HPDE6-E6E7 (cell line): ENCODE data around the gene RAPSN.

Experiments
- DNase-seq: peaks from one replicate; pipeline ENCODE4 v3.0.0; 2011; ENCODE audit warnings: missing footprints; ENCODE audit errors: extremely low spot score

RAPSN gene

DNA sequence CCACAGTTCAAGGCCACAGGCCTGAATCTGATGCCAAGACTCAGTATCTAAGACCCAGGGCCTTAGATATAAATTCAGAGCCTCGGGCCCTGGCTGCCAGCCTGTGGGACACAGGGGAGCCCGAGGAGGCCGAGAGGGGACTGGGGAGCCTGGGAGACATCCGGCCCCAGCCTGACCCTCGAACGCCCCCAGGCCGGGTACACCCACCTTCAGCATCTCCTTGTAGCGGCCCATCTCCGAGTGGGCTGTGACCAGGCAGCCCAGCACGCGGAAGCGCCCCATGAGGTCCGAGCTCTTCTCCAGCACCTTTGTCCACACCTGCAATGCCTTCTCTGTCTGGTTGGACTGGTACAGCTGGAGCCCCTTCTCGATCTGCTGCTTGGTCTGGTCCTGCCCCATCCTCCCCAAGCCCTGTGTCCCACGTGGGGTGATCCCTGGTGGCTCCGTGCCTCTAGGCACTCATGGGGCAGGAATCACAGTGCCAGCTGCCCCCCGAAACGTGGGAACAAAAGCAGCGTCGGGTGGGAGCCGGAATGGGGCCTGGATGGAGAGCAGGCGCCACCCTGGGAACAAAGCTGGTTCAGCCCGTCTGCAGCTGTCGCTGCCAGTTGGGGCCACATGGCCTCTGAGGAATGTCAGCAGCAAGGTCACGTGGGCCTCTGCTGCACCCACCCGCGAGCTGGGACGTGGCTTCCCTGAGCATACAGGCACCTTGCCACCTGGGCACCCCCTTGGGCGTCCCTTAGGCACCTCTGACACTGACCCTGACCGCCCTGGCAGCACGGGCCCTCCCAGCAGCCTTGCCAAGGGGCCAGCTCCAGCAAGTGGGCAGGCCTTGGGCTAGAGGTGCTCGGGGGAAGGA, at the start of gene RAPSN:
Gene RAPSN, minus strand, starts transcription at position 571 of the 862 bp plus-strand sequence. Its CDS starts 172 bp downstream, at position 399.
- DNase-seq, result no peak

DNA sequence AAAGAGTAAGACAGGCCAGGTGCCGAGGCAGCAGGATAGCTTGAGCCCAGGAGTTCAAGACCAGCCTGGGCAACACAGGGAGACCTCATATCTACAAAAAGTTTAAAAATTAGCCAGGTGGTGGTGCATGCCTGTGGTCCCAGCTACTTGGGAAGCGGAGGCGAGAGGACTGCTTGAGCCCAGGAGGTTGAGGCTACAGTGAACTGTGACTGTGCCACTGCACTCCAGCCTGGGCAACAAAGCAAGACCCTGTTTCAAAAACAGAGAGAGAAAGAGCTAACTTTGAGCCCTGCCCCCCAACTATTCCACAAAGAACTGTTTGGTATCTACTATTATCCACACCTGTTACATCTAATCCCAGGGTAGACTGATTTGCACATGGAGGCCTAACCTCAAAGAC, 49.2 kb upstream of the RAPSN start:
- DNase-seq, result no peak

DNA sequence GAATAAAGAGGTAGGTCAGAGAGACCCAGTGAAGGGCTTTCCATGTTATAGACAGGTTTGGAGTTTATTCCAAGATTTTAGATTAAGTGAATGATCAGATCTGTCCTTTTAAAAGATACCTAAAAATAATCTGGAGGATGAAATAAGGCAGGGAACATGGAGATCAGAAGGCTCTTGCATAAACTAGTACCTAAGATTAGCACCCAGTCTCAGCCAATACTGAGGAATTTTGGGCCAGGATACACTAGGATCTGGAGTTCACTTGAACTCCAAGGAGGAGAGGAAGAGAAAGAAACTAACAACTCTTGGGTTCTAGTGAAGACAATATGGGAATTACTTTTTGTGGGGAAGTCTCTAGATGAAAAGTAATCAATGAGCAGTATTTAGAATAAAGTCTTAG, 47.9 kb upstream of the RAPSN start:
- DNase-seq, result no peak

DNA sequence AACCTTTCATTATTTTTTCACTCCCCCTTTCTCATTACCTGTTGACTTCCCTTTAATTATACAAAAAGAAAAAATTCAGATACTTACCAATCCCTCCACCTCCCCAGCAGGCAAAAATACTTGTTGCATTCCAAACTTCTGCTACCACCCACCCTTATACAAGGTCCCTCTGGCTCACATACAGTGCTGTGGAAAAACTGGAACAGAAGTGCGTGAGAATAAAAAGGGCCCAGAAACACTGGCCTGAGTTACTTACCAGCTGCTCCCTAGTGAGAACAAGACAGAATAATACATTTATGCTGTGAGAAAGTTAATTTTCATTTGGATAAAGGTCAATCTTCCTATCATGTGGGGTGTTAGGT, 46.9 kb upstream of the RAPSN start:
- no peak for DNase-seq

DNA sequence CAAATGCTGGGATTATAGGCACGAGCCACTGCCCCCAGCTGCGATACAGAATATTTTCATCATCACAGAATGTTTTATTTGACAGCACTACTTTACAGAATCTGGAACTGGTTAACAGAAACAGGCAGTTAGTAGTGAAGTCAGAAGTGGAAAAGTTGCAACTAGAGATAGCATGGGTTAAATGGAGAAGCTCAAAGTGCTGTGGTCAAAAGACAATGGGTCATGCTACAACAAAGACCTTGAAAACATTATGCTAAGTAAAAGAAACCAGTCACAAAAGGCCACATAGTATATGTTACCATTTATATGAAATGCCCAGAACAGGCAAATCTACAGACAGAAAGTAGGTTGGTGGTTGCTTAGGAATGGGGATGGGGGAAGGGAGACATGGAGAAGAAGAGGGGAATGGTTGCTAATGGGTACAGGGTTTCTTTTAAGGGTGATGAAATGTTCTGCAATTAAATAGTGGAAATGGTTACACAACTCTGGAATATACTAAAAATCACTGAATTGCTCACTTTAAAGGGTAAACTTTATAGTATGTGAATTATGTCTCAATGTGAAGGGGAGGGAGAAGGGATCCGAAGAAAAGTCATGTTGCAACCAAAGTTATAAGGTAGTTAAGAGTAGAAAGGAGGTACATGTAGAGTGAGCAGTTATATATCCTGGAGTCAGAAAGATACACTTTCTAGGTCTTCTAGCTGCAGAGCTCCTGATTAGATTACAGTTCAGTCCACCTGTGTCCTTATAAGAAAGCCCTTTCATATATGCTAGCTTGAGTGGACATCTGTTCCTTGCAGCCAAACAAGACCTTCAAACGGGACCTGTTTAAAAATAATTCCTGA, 46.3 kb upstream of the RAPSN start:
- DNase-seq, result no peak

DNA sequence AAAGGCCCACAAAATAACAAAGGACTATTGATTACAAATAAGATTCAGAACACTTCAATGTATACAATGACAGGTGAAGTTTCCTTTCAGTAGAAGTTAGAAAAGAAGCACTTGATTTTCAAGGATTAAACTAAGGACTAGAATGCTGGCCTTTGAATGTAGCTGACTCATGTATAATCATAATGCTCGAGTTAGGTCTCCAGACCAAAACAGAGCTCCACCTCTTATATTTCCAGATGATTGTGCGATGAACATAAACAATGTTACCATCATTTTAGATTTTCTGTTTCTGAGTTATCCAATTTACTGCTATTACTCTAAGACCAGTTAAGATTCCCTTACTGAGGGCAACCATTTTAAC, 40.4 kb upstream of the RAPSN start:
- no peak for DNase-seq

DNA sequence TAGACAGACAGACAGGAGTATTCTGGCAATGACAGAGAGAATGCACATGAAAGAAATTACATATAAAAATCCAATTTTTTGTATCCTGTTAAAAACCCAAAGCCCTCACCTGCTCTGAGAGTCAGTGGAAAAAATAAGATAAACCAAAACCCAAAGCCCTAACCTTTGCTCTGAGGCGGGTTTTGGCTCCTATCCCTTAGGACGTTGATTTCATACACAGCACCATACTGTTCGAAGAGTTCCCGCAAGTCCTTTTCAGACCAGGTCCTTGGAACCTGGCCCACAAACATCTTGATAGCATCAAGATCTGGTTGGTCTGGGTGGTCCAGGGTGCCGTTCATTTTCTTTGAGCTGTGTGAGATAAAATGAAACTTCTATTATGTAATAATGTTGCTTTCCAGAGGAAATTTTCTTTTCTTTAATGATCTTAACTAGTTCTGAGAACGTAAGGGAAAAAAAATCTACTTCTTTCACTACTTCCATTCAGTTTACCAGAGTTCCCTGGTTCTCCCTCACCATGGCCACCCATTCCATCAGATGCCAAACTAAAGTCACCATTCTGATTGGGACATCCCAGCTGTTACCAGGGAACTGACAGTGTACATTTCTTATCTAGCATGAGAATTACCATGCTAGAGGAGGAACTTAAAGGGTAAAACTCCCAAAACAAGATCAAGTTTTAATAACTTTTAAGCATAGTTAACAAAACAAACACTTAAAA, 39.9 kb upstream of the RAPSN start:
- no peak for DNase-seq

DNA sequence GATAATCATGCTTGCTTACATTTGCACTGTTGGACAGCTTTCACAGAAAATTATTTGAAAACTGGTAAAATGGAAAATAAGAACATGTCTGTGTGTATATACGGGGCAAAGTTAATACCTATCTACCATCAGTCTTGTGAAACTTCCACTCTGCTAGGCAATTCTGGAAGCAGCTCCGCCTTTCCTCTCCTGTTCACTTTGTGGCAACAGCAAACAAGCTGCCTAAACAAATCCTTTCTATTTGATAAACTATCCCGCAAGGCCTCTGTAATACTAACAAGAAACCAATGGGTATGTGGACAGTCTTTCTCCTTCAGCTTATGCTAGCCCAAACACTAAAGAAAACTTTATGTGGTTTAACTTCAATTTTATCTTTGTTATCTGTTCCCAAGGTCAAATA, 39.2 kb upstream of the RAPSN start:
- DNase-seq, result no peak

DNA sequence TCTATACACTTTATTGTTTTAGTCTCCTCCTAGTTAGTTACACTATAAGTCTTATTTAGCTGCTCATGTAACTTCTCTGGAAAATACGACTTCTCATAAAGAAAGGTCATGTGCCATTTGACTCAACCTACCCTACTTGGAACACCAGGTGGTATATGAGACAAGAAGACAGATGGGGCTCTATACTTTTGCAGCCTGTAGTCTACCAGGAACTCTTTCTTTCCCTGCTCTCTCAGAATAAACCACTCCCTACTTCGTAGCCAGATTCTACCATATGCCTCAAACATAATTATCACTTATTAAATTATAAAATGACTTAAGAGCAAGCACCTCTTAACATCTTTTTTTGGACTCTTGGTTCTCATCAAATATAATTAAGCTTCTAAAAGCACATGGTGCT, 38.5 kb upstream of the RAPSN start:
- DNase-seq, result no peak

DNA sequence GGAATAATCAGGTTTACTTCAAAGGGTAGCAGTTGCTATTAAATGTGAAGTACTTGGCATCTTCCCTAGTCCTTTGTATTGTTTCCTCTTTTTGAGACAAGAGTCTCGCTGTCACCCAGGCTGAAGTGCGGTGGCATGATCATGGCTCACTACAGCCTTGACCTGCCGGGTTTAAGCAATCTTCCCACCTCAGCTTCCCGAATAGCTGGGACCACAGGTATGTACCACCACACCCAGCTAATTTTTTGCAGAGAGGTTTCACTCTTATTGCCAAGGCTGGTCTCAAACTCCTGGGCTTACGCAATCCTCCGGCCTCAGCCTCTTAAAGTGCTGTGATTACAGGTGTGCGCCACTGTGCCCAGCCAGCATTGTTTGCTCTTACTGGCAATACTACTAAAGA, 36.2 kb upstream of the RAPSN start:
- DNase-seq, result no peak

DNA sequence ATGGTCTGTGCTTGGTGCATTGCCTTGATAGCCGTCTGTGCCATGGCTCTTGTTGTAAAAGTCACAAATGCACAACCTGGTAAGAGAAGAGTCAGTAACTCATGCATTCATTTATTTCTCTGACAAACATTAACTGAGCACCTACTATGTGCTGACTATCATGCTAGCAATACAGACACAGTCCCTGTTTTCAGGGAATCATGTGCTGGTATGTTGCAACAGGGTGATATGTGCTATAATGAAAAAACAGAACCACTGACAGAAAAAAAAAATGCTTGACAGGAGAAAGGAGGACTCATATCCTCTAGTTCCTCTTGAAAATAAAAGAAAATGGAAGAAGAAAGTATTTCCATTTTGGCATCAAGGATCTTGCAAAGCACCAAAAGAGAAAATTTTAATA, 34.5 kb upstream of the RAPSN start:
- DNase-seq, result no peak

DNA sequence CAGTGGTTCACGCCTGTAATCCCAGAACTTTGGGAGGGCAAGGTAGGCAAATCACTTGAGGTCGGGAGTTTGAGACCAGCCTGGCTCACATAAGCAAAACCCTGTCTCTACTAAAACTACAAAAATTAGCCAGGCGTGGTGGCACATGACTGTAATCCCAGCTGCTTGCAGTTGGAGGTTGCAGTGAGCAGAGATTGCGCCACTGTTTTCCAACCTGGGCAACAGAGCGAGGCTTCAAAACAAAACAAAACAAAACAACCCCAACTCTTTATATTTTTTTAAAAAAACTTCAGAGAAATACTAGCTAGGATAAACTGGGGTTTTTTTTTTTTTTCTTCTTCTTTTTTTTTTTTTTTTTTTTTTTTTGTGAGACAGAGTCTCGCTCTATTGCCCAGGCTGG, 31.8 kb upstream of the RAPSN start:
- DNase-seq, result no peak

DNA sequence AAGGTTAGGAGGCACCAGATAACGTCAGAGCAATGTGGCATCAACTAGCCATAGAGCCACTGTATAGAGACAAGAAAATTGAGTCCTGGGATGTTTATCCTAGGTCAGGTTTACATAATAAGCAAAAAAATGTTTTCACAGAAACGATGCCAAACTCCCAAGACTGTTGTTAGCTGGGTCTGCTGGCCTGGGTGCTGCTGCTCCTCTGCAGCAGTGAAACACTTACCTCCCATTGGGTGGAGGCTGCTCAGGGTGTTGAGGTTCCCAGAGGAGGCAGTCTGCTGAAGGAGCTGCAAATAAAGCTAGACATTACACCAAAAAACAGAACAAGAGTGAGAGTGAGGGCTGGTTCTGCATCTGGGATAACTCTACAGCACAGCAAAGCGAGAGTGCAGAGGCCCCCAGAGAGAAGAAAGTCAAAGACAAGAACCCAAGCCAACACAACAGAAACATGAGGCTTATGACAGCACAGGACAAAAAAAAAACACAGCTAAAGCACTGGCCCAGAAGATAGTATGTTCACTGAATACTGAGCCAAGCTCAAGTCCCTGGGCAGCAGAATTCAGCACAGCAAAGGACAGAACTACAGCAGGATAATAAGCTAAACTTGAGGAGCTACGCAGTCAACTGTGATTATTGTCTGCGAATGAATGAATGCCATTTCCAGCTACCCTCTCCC, 29.9 kb upstream of the RAPSN start:
- DNase-seq, result no peak

DNA sequence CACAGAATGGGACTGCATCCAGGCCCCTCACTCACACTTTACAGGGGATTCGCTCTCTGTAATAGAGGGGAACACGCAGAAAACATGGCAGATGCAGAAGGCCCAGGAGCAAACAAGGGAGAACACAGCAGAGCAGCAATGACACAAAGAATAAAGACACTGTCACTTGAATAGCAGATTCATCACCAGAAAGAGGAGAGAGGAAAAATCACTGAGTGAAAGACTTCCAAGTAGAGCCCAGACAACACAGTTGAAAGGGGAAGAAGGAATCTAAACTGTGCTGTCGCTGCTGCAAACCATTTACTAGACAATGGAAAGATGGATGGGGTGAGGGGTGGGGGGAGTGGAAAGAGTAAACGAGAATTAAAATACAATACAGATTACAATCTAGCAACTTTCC, 28.8 kb upstream of the RAPSN start:
- no peak for DNase-seq

DNA sequence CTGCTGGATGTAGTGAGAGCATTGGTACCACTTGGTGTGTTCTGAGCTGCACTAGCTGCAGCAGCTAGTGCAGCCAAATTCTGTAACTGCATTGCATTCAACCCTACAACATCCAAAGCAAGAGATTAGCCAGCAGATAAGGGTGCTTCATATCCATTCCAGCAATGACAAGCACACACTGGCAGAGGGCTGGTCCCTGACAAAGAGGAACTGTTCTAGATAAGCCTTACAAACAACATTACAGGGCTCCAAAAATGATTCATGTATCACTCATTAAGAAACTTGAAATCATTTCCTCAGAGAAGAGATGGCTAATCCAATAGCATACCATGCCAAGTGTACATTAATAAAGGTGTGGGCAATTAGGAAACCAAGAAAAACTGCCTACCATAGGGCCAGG, 28.4 kb upstream of the RAPSN start:
- DNase-seq, result peak; percentile 53

DNA sequence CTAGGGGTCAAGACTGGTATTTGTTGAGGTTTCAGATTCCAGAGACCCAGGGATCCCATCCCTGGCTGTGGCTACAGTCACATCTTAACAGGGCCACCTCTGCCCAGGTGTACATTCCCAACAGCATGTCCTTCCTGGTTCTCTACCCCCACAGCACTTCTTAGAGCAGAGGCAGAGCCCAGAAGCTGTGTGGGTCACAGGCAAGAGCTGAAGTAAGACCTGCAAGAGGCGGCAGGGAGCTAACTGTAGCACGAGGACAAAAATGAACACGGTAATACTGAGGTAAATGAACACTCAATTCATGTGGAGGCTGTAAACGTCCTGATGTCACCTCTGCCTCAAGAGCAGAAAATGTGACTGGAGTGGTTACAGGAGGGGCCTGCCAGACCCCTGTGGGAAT, 21.7 kb upstream of the RAPSN start:
- no peak for DNase-seq

DNA sequence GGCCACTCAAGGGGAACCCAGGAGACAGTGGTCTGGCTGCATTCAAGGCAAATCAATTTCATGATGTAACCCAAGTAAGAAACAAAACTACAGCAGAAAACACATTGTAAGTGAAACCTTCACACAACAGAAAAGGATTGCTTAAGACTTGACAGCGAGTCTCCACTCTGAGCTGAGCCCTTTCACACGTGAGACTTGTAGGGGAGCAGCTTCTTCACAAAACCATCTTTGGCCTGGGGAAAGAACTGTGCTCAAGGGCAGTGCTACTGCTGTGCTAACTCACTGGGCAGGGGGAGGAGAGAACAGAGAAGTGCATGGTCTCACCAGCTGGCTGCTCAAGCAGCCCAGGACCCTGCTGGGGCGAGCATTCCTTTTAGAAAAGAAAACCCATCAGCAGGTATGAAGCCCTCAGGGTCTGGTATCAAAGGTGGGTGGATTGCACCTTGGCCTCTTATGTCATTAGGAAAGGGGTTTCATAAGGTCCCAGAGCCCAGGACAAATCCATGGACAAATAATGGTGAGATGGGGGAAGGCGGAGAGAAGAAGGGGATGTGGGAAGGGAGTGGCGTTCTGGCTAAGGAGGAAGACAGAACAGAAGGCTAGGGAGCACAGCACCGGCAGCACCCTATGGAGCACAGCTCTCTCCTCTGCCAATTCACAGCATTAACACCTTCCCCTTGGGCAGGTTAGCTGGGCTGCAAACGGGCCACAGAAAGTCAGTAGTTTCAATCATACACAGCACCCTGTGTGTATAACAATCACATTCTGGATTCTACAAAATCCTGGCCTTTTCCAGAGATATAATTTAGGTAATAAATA, 20.6 kb upstream of the RAPSN start:
- no peak for DNase-seq

DNA sequence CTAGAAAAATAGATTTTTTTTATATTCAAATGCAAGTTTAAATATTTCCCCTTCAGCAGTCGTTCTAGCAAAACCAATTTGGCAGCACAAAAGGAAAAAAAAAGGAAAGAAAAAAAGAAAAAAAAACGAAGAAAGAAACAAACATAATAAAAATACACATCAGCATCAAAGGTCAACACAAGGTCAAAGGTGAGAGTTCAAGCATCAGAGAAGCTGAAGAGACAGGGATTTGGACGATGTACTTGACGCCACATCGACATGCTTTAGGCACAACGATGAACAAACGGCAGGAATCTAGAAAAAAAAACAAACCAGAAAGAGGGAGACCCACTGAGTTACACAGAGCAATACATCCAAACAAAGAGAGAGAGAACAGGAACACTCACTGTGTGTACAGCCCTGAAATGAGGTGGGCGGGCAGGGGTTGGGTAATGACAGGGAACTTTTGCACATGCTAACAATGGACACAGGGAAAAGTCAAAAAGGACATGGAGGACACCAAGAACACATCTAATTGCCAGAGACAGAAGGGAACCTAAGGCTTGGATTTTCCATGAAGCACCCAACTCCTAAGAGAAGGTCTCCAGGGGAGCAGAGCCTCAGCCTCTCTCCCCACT, 19.8 kb upstream of the RAPSN start:
- no peak for DNase-seq

DNA sequence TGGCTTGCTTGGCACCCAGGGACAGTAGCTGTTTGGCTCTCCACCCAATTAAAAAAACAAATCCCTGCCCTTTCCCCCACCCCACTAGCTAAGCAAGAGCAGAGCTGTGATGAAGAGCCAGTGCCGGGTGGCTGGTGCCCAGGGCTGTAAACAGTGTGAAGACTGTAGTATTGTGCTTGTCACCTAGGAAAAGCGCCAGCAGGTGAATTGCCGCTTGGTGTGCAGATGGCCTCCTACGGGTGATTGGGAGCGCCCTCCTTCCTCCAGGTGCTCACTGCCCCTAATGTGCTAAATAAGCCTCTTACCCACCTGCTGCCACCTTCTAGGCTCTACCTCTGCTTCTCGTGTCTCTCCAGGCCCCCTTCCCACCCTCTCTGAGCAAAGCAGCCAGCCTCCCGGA, 18.4 kb upstream of the RAPSN start:
- no peak for DNase-seq

DNA sequence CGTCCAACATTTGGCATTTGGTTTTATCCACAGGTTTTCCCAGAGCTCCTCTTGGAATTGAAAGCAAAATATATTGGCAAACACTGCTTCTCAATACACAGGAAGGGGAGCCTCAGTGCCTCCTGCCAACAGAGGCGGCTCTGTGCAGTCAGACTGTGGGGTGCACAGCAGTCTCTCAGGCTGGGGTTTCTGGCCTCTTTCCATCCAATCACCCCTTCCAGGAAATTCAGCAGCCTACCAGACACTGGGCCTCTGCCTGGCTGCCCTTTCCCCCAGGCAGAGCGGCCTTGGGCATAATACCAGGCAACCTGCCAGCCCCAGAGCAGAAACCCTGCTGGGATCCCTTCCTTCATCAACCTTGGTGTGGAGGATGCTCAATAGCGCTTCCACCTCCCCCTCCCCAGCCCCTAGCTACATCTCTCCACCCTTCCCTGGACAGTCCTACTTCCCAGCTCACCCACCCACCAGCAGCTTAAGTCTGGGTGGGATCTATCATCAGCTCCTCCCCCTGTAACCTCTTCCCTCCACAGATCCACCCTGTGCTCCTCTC, 17.8 kb upstream of the RAPSN start:
- no peak for DNase-seq
